Measurements from ENCODE around the gene HNRNPC.
"Not testable (repeated sequence)": the region's sequence is repeated elsewhere in the genome, so short reads cannot be mapped to it uniquely, and the experiment has no call there.

Gene HNRNPC

GRCh38 chr14:21268617-21269251 lies 508 bp downstream of the HNRNPC start:
- DNase-seq = peak; percentile 89

- peak; percentile 35 for DNase-seq
Observed at GRCh38 chr14:21267886-21268616, 1.2 kb downstream of the HNRNPC start.

GRCh38 chr14:21267431-21267845 lies 1.8 kb downstream of the HNRNPC start:
- peak; percentile 55 for DNase-seq

GRCh38 chr14:21264025-21264801 lies 5.0 kb downstream of the HNRNPC start:
- peak; percentile 56 for DNase-seq

GRCh38 chr14:21263284-21264024 lies 5.8 kb downstream of the HNRNPC start:
- peak; percentile 77 for DNase-seq

GRCh38 chr14:21262410-21262809 lies 6.8 kb downstream of the HNRNPC start:
- DNase-seq = no peak

GRCh38 chr14:21261824-21262223 lies 7.4 kb downstream of the HNRNPC start:
- DNase-seq = no peak

- DNase-seq = no peak
Observed at GRCh38 chr14:21258889-21259787, 10.1 kb downstream of the HNRNPC start.

- no peak for DNase-seq
Observed at GRCh38 chr14:21258005-21258888, 11.0 kb downstream of the HNRNPC start.

GRCh38 chr14:21257394-21257909 lies 11.8 kb downstream of the HNRNPC start:
- peak; percentile 66 for DNase-seq

GRCh38 chr14:21256539-21257393 lies 12.5 kb downstream of the HNRNPC start:
- no peak for DNase-seq

GRCh38 chr14:21256102-21256447 lies 13.2 kb downstream of the HNRNPC start:
- not testable (repeated sequence) for DNase-seq

- DNase-seq = no peak
Observed at GRCh38 chr14:21255385-21256101, 13.7 kb downstream of the HNRNPC start.

GRCh38 chr14:21252149-21252548 lies 17.1 kb downstream of the HNRNPC start:
- no peak for DNase-seq

GRCh38 chr14:21251215-21251614 lies 18.0 kb downstream of the HNRNPC start:
- DNase-seq = no peak

GRCh38 chr14:21248739-21249411 lies 20.4 kb downstream of the HNRNPC start:
- DNase-seq = no peak

- no peak for DNase-seq
Observed at GRCh38 chr14:21248338-21248737, 20.9 kb downstream of the HNRNPC start.

GRCh38 chr14:21245813-21246212 lies 23.4 kb downstream of the HNRNPC start:
- no peak for DNase-seq
